Adrenal gland (tissue), 5 donors: ENCODE data around the gene NEIL3.

Experiments
- CTCF ChIP-seq, 6 experiments: fragments of 450-650 bp in 4 of 6; fragments of 200-600 bp in 2 of 6; sonication (generic) in 1 of 6; IDR thresholded peaks; 1 replicate in 5 of 6; 2 replicates in 1 of 6; pipeline versions ENCODE4 v1.5.1 to v1.8.0; 2016 to 2021; ENCODE audit warnings: antibody characterized with exemption in 6 of 6, mild to moderate bottlenecking in 2 of 6, moderate library complexity in 1 of 6
- POLR2A ChIP-seq, 2 donors: fragments of 450-650 bp; IDR thresholded peaks; one replicate each; pipeline ENCODE4 v1.6.1; 2017; ENCODE audit warnings: antibody characterized with exemption in 2 of 2, mild to moderate bottlenecking in 2 of 2, moderate library complexity in 1 of 2
- donor health status: DM: no; HTN: no; CAD: no.

DNA sequence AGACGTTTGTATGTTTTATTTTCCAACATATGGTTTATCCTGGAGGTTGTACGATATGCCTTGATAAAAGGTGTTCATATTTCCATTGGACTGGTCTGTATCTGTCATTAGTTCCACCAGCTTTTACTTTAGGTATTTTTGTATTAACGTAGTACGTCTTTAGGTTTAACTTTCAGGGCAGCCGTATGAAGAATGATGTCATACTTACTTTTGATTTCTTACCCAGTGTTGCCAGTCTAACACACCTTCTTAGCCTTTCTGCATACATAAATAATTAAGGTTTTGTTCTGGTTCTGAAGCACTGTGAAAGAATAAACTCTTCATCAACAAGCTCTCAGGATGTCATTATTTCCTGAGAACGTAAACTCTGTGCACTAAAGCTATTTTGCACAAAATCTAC is 18.9 kb upstream of the NEIL3 start:
- no peak for TF ChIP-seq CTCF (IDR thresholded peaks at IDR 0.05)
- TF ChIP-seq POLR2A (IDR thresholded peaks at IDR 0.05) = no peak
